ENCODE data around the gene CCDC174.

DNA sequence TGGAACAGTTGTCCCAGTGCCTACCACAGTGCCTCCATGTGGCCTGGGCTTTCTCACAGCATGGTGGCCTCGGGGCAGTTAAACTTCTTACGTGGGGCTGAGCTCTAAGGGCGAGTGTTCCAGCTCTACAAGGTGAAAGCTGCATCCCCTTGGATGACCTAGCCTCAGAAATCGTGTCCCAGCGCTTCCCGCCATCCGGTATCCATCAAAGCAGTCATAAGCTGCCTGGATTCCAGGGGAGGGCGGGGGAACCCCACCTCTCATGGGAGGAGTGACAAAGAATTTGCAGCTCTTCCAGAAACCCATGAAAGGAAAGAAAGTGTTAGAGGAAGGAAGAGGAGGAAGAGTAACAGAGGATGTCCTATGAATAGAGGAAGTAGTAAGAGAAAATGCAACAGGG is 45.8 kb upstream of the CCDC174 start:
- no peak for TF ChIP-seq ZNF416 (CRISPR knock-in tag; IDR thresholded peaks at IDR 0.05)
- no peak for TF ChIP-seq CTCF (IDR thresholded peaks at IDR 0.05)
- TF ChIP-seq E2F5 (CRISPR knock-in tag; IDR thresholded peaks at IDR 0.05): no peak
- no peak for TF ChIP-seq RELA (CRISPR knock-in tag; IDR thresholded peaks at IDR 0.05; ENCODE audit: borderline replicate concordance)
- no peak for TF ChIP-seq NFE2L1 (CRISPR knock-in tag; IDR thresholded peaks at IDR 0.05)
- no peak for TF ChIP-seq ELF4 (CRISPR knock-in tag; IDR thresholded peaks at IDR 0.05; ENCODE audit: low read depth)
- TF ChIP-seq MXD4 (CRISPR knock-in tag; IDR thresholded peaks at IDR 0.05; ENCODE audit: borderline replicate concordance): no peak
- no peak for TF ChIP-seq ZSCAN18 (CRISPR knock-in tag; IDR thresholded peaks at IDR 0.05)
- TF ChIP-seq ZNF396 (CRISPR knock-in tag; IDR thresholded peaks at IDR 0.05; ENCODE audit: borderline replicate concordance): no peak
- TF ChIP-seq NFYB (CRISPR knock-in tag; conservative IDR thresholded peaks at IDR 0.05; ENCODE audit: low read depth): no peak
- TF ChIP-seq ATF3 (CRISPR knock-in tag; conservative IDR thresholded peaks at IDR 0.05): no peak
- TF ChIP-seq USF2 (CRISPR knock-in tag; IDR thresholded peaks at IDR 0.05): no peak
- no peak for TF ChIP-seq GTF2I (CRISPR knock-in tag; conservative IDR thresholded peaks at IDR 0.05)
